Body of pancreas (tissue), 4 donors: ENCODE results near the gene SHISA3.

Experiments
- POLR2A ChIP-seq, 3 donors: fragments of 450-650 bp; IDR thresholded peaks; one replicate each; pipeline ENCODE4 v1.6.1; 2016; ENCODE audit warnings: antibody characterized with exemption in 3 of 3, mild to moderate bottlenecking in 2 of 3
- TF ChIP-seq, protein P1 (sequence below), 7 experiments: fragments of 450-650 bp in 4 of 7; fragments of 200-600 bp in 3 of 7; sonication (generic) in 3 of 7; IDR thresholded peaks; one replicate each; pipeline ENCODE4 v1.5.1; 2016 to 2019; ENCODE audit warnings: antibody characterized with exemption in 7 of 7

DNA sequence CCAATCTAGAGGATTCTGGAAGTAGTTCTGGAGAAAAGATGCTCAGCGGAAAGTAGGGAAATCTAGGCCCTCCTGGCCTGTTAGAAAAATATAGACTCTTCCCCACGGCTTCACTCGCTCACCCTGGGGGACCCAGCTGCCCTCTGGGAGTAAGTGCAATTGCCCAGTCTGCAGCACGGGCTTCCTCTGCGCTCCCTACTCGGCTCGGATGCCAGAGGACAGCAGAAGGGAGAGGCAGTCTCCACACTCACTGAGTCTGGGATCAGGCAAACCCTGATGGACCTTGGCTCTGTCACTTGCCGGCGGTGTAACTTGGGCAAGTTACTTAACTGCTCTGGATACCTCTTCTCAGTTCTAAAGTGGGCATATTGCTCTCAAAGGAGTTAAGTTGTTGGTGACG, 2.1 kb downstream of the SHISA3 start:
- no peak for TF ChIP-seq POLR2A (IDR thresholded peaks at IDR 0.05)
- TF ChIP-seq, protein P1, sequence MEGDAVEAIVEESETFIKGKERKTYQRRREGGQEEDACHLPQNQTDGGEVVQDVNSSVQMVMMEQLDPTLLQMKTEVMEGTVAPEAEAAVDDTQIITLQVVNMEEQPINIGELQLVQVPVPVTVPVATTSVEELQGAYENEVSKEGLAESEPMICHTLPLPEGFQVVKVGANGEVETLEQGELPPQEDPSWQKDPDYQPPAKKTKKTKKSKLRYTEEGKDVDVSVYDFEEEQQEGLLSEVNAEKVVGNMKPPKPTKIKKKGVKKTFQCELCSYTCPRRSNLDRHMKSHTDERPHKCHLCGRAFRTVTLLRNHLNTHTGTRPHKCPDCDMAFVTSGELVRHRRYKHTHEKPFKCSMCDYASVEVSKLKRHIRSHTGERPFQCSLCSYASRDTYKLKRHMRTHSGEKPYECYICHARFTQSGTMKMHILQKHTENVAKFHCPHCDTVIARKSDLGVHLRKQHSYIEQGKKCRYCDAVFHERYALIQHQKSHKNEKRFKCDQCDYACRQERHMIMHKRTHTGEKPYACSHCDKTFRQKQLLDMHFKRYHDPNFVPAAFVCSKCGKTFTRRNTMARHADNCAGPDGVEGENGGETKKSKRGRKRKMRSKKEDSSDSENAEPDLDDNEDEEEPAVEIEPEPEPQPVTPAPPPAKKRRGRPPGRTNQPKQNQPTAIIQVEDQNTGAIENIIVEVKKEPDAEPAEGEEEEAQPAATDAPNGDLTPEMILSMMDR (IDR thresholded peaks at IDR 0.05), result no peak
